A204.1 (cell line): ENCODE results near the gene PTTG1IP2.

Experiments used
- FAIRE-seq: peaks from 2 replicates; lab custom pipeline; 2012; peaks lifted over from hg19 to GRCh38; lab: Jason Lieb, UNC

PTTG1IP2 gene

DNA sequence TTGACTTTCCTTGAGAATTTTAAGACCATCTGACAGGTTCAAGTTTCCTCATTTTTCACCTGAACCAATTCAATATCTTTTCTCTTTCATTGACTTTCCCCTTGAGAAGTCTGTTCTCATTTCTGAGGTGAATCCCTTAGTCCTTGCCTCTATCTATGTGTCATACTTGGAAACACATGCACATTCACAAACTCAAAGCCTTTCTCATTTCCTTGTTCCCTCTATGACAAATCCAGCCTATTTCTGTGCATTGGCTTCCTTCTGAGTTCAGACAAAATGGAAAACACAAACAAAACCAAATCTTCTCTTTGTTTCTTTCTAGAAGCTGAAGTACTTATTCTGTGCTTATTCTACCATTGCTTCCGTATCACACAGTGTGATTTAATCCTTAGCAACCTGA is 13.8 kb downstream of the PTTG1IP2 start:
- no peak for FAIRE-seq

GRCh38 chr7:90484706-90485105 is 15.3 kb downstream of the PTTG1IP2 start:
- no peak for FAIRE-seq

DNA sequence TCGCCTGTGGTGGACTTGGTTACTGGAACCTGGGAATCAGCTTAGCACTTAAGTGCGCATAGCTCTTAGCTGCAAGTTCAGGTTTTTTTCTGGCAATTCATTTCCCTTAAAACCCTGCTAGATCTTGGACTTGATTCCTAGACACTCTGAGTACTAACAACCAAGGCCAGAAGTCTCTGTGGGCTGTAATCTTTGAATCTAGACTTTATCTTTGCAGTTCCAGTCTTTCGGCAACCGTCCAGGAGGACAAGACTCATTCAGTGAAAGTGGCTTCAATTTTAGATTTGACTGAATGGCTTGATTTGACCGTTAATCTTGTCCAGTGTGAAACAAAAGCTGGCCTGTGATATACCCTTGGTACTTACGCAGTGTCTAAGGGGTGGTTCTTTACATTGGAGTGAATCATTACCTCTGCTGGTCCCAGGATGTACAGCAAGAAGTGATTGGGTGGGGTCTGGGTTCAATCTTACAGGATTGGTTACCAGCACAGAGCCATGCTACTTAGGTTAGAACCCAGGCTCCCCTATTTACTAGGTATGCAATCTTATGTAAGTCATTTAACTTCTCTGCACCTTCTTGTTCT is 16.4 kb downstream of the PTTG1IP2 start:
- FAIRE-seq: no peak

GRCh38 chr7:90487808-90488207 is 18.4 kb downstream of the PTTG1IP2 start:
- no peak for FAIRE-seq

GRCh38 chr7:90488220-90488619 is 18.8 kb downstream of the PTTG1IP2 start:
- FAIRE-seq: no peak

GRCh38 chr7:90492250-90492649 is 22.8 kb downstream of the PTTG1IP2 start:
- no peak for FAIRE-seq

- FAIRE-seq: no peak
These were observed 25.8 kb downstream of the PTTG1IP2 start for GRCh38 chr7:90495241-90495640.

DNA sequence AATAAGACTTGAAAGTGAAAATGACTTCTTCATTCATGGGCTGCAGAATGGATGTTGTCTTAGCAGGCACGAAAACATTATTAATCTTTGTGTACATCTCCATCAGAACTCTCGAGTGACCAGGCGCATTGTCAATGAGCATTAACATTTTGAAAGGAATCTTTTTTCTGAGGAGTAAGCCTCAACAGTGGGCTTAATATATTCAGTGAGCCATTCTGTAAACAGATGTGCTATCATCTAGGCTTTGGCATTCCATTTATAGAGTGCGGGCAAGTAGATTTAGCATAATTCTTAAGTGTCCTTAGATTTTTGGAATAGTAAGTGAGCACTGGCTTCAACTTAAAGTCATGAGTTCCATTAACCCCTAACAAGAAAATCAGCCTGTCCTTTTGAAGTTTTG is 33.1 kb downstream of the PTTG1IP2 start:
- no peak for FAIRE-seq

DNA sequence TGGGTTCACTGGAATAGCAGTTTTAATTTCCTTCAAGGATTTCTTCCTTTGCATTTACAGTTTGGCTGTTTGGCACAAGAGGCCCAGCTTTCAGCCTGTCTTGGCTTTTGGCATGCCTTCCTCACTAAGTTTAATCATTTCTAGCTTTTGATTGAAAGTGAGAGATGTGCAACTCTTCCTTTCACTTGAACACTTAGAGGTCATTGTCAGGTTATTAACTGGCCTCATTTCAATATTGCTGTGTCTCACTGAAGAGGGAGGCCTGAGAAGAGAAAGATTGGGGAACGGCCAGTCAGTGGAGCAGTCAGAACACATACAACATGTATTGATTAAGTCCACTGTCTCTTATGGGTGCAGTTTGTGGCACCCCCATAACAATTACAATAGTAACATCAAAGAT is 33.9 kb downstream of the PTTG1IP2 start:
- no peak for FAIRE-seq

DNA sequence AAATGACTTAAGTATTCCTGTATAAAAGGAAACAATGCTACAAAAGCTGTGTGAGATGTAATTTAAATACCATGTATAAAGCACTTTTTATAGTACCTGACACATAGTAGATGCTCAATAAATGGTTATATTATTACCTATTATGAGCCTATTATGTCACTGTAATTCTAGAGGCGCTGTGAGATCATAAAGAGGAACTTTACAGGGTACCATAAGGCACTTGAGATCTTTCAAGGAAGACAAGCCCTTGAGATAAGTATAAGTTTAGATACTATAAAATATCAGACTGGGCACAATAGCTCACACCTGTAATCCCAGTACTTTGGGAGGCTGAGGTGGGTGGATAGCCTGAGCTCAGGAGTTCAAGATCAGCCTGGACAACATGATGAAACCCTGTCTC is 38.3 kb downstream of the PTTG1IP2 start:
- FAIRE-seq: no peak

GRCh38 chr7:90511776-90512175 is 42.3 kb downstream of the PTTG1IP2 start:
- FAIRE-seq: no peak

DNA sequence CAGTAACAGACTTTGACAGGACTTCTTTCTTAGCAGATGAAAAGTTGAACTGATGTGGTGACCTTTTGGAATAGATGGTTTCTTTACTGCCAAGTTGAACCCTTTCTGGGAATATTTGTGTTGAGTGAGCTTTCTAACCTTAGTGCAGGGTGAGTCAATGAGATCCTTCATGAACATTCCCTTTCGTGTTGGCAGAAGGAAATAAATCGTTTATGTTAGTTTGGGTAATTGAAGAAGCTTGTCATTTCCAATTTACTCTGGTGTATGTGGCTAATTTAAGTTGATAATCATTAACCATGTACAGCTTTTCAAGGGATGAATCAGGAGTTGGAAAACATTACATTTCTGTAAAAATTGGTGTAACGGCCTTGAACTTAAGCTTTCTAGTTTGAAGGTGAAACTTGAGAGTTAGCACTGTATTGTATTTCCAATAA is 43.4 kb downstream of the PTTG1IP2 start:
- FAIRE-seq: no peak

GRCh38 chr7:90516257-90516656 is 46.8 kb downstream of the PTTG1IP2 start:
- no peak for FAIRE-seq

GRCh38 chr7:90518630-90519029 is 49.2 kb downstream of the PTTG1IP2 start:
- no peak for FAIRE-seq

DNA sequence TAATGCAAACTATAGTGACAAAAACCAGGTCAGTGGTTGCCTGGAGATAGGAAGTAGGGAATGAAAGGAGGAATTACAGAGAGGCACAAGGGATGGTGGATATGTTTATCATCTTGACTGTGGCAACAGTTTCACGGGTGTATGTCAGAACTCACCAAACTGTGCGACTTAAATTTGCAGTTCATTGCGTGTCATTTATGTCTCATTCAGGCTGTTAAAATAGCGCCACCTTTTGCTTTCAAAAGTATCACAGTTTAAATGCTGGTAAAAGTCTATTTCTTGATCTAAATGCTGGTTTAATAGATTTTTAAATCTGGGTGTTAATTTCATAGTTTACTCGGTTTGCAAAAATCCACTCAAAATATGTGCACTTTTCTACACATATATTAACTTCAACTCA is 51.0 kb downstream of the PTTG1IP2 start:
- no peak for FAIRE-seq

DNA sequence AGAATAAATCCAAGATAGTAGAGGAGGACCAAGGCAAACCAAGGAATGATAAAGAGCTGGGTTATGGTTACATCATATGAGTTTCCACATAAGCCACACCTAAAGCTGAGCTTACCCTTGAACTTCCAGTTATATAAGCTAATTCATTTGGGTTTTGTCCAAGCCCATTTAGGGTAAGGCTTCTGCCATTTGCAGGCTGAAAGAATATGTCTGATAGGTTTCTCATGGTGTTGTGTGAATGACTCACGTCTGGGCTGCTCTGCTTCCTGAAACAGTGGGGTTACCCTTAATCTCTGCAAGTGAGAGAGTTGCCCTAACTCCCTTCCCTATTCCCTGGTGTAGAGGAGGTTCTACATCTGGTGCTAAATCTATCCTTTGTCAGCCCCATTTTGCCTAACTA is 60.8 kb downstream of the PTTG1IP2 start:
- no peak for FAIRE-seq

DNA sequence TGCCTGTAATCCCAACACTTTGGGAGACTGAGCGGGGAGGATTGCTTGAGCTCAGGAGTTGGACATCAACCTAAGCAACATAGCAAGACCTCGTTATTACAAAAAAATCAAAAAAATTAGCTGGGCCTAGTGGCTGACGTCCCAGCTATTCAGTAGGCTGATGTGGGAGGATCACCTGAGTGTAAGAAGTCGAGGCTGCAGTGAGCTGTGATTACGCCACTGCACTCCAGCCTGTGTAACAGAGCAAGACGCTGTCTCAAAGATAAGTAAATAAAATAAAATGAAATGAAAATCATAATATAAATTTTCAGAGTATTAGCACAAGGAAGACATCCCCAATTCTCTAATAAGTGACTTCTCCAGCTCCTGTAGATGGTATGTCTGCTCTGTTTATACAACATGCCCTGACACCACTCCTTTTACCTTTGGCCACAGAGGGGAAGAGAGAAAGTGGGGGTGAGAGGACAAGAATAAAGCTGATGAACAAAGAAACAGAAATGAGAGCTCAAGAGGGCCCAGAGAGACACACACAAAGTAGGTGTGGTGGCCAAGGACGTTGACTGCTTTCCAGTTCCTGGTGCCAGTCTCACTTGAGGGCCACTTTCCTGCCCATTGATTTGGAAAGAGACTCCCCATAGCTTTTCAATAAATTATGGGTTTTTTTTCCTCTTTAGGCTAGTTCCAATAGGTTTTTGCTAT is 62.9 kb downstream of the PTTG1IP2 start:
- FAIRE-seq: no peak

DNA sequence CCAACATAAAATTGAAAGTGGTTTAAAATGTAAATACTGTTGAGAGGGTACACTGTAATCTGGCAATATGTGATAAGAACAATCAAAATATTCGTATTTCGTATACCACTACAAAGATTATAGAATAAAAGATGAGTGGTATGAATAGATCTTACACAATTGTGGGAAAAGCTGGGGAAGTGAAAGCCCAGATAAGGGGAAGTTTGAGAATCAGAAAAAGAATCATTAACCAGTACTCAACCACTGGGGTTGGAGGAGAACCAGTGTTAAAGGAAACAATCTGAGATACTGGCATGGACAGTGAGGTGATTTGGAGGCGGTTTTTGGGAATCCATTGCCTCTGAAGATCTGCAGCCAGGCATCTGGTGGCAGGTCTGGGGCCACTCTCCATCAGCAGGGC is 67.0 kb downstream of the PTTG1IP2 start:
- no peak for FAIRE-seq

DNA sequence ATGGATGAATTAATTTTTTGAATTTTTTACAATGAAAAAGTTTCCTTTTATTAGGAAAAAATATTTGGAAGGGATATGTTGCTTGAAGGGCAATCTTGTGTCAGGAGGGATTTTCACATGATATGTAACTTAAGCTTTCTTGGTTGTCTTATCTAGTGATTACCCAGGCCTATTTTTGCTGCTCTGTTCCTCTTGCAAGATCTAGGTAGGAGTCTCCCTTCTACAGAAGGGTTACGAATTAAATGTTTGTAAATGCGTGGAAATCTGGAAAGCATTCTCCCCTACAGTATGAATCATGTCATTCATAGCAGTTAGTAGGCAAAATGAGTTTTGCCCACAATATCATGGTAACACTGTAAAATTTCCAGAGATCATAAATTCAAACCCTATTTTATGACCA is 69.0 kb downstream of the PTTG1IP2 start:
- FAIRE-seq: no peak

GRCh38 chr7:90540406-90540805 is 71.0 kb downstream of the PTTG1IP2 start:
- FAIRE-seq: no peak

DNA sequence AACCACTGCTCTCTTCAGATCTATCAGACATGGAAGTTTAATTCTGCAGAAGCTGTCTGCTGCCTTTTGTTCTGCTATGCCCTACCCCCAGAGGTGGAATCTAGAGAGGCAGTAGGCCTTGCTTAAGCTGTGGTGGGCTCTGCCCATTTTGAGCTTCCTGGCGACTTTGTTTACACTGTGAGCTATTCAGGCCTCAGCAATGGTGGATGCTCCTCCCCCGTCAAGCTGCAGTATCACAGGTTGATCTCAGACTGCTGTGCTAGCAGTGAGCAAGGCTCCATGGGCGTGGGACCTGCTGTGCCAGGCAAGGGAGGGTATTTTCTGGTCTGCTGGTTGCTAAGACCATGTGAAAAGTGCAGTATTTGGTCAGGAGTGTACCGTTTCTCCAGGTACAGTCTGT is 81.6 kb downstream of the PTTG1IP2 start:
- no peak for FAIRE-seq

DNA sequence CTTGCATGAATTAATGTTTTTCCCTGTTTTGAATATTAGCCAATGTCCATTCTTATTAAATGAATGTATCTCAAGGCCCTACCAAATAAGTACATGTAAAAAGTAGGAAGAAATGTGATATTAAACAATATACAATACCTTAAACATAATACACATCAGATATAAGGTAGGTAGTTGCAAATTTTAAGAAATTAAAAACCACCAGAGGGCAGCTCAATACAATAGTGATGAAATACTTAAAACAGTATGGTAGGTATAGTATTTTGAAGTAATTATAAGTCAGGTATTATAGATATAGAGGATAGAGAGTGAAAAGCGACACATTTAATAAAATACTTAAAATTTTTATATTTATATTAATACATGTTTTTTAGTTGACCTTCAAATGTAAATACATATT is 83.1 kb downstream of the PTTG1IP2 start:
- peak; percentile 93 for FAIRE-seq

GRCh38 chr7:90560730-90561129 is 91.3 kb downstream of the PTTG1IP2 start:
- no peak for FAIRE-seq
